H1 (cell line): ENCODE measurements around the gene TNFRSF8. TPM values are rescaled to one million over a fixed set of nuclear protein-coding genes. Genes with fewer than 3 reads are reported as not detected.

Experiments
- JUN ChIP-seq: IDR thresholded peaks from 2 replicates; pipeline ENCODE4 v1.6.1; 2011; ENCODE audit warnings: low read depth, mild to moderate bottlenecking, improper control_type of control experiment, low read length
- PHF8 ChIP-seq: fragments of 200-600 bp; sonication (generic); conservative IDR thresholded peaks from 2 replicates; pipeline ENCODE4 v1.7.1; 2012; ENCODE audit warnings: low read depth, mild to moderate bottlenecking, inconsistent platforms, low read length, moderate library complexity
- TAF1 ChIP-seq: IDR thresholded peaks from 2 replicates; pipeline ENCODE4 v1.6.1; 2011; ENCODE audit warnings: mild to moderate bottlenecking, low read depth, low read length
- polyA plus RNA-seq, 7 experiments: library from polyadenylated mRNA; depleted of rRNA in 3 of 7; stranded (reverse) in 5 of 7; unstranded in 2 of 7; fragments of >200 nt in 5 of 7; fragments of 200-250 nt in 2 of 7; gene quantifications; 1 replicate in 5 of 7; 2 replicates in 1 of 7; 4 replicates in 1 of 7; pipeline versions ENCODE4 v1.2.1 to v1.2.3, GENCODE V29; 2011 to 2013; ENCODE audit warnings: missing spikeins in 2 of 7, mixed read lengths in 2 of 7
- total RNA-seq: library from RNA; stranded (reverse); fragmentation: NEBNext Ultra II Directional; extraction: Animal tissue kit (Norgen Biotek cat#: 25700); gene quantifications from 2 replicates; pipeline ENCODE4 v1.2.1, GENCODE V29; 2021

Gene TNFRSF8
- total and polyA plus RNA-seq, 2 of the 8 experiments (the other 6 are each of a cell fraction or from before 2014, with no cell fraction given), result 23.2 to 32.7 TPM

DNA sequence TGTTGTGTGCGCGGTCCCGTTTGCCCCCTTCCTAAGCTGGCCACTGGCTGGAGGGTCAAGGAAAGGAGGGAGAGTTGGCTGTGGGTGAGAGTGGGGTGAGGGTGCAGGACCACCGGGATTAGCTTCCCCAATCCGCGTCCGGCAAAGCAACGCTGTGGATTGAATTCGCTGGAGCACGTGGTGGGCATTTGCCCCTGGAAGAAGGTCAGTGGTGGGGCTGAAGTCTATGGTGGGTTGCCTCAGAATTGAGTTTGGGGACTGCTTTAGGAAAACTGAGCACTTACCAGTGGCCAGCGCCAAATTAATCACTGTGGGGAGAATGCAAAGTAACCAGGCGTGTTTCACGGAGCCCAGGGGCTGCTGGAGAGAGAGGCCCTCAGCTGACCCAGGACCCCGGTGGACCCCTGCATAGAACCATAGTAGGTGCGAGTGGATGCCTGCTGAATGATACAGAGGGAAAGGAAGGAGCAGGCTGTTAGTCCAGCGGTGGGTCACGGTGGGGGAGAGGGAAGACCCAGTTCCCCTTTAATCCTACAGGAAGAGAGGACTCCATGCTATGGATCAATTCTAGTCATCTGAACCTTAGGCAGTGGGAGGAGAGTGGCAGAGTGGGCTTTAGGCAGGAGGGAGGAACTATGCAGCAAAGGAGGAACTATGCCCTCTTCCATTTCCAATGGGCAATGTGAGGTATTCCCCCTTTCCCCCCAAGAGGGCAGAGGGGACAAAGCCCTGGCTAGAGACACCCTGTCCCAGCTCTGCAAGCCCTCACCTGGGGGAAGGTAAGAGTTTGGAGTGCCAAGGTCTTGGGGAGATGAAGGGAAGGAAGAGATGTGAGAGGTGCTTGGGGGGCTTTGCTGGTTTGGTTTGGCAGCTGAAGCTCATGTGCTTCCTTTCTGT lies 1.2 kb downstream of the TNFRSF8 start (continued):
- no peak for TF ChIP-seq JUN
- TF ChIP-seq TAF1, result no peak
- TF ChIP-seq PHF8, result 0 out of 2 replicates have a peak, but pooled peaks have one; percentile 14
